Fibroblast of pulmonary artery (primary cell): Measurements from ENCODE around the gene TFCP2.

Source experiments
- DNase-seq: peaks from one replicate; pipeline ENCODE4 v3.0.0-alpha.2; 2010; ENCODE audit warnings: low read depth
- H3K4me3 ChIP-seq: replicated peaks from 2 replicates; pipeline ENCODE4 v1.5.1; 2011; ENCODE audit warnings: low read depth, mild to moderate bottlenecking, control low read depth, low read length, moderate library complexity
- TF ChIP-seq, protein P1 (sequence below): IDR thresholded peaks from 2 replicates; pipeline ENCODE4 v1.5.1; 2011; ENCODE audit warnings: mild to moderate bottlenecking, control low read depth, low read length, inconsistent platforms; ENCODE audit errors: missing control alignments

TFCP2 gene

DNA sequence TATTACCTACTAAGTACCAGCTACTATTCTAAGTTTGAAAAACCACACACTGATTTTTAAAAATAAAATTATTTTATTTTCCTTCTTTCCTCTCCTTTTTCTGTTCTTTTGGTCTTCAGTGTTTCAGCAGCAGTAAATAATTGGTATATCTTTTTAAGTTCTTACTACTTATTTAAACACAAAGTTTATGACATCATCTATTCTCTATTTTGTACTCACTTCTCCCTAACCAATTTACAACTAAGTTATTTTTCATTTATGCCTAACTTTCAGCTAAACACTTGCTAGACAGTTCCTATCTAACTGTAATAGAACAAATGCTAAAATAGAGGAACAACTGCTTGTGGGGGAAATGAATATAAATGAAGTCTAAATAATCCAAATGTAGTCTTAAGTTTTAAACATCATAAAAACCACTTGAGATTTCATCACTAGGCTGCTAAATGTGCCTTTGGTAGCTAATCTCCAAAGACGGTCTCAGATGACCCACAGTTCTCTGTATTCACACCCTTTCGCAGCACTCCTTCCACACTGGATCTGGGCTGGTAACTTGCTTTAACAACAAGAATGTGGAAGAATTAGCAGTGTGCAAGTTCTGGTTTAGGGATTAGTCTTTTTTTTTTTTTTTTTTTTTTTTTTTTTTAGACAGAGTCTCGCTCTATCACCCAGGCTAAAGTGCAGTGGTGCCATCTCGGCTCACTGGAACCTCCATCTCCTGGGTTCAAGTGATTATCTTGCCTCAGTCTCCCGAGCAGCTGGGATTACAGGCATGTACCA, 41.0 kb downstream of the TFCP2 start:
- TF ChIP-seq, protein P1, sequence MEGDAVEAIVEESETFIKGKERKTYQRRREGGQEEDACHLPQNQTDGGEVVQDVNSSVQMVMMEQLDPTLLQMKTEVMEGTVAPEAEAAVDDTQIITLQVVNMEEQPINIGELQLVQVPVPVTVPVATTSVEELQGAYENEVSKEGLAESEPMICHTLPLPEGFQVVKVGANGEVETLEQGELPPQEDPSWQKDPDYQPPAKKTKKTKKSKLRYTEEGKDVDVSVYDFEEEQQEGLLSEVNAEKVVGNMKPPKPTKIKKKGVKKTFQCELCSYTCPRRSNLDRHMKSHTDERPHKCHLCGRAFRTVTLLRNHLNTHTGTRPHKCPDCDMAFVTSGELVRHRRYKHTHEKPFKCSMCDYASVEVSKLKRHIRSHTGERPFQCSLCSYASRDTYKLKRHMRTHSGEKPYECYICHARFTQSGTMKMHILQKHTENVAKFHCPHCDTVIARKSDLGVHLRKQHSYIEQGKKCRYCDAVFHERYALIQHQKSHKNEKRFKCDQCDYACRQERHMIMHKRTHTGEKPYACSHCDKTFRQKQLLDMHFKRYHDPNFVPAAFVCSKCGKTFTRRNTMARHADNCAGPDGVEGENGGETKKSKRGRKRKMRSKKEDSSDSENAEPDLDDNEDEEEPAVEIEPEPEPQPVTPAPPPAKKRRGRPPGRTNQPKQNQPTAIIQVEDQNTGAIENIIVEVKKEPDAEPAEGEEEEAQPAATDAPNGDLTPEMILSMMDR, result no peak
- DNase-seq, result no peak
- H3K4me3 ChIP-seq, result no peak overlapping the region

DNA sequence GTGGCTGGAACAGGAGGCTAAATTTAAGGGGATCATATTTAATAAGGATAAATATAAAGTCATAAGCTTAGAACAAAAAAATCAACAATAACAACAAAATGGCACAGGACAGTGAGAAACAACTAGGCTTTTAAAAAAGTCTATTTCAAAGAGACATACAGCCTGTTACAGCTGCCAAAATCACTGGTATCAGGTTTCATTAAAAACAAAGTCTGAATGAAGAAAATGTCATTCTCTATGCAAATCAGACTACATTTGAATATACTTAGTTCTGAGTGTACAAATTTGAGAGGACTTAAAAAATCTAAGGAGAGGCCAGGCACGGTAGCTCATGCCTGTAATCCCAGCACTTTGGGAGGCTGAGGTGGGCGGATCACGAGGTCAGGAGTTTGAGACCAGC, 44.0 kb downstream of the TFCP2 start:
- DNase-seq, result peak; percentile 6
- H3K4me3 ChIP-seq, result no peak overlapping the region
- TF ChIP-seq, protein P1, result no peak

DNA sequence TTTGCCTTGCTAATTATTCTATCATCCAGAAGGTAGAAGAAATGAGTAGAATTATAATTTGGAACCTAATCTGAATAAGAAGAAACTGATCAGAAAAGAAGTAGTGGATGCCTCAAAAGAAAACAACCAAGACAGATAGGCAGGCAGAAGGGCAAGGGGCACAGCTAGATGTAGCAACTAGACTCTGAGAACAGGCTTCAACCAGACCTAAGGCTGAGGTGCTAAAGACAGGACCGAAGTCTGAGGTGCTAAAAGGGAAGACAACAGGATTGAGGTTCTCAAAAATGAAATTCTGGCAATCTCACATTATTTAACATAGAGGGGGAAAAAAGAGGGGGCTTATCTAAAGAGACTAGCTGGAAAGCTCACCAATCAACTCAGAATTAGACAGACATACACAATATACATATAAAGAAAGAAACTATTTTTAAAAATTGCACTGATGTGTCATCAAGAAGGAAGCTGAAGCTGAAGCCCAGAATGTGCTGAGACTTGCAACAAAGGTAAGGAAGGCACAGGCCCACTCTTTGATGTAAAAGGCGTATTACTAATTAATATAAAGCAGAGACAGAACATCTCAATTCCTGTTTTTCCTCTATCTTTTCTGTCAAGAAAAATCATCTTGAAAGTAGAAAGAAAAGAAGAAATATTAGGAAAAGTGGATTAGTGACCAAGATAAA, 45.7 kb downstream of the TFCP2 start:
- no peak overlapping the region for H3K4me3 ChIP-seq
- DNase-seq, result peak; percentile 10
- TF ChIP-seq, protein P1, result no peak

DNA sequence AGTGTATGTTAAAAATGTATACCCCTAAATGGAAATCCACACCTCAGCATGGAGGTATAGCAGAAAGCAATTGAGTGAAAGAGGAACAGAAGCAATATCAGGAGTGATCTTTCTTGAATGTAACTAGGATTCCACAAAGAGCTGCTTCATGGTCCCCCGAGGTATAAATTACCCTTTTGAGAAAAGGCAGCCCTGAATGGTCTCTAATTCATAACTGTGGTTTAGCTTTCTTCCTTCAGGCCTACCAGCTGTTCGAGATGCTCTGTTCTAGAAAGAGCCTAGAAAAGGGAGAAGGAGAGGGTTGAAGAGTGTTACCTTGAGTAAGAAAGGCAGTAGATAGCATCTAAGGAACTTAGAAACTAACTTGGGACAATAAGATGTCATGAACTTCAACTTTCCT, 46.6 kb downstream of the TFCP2 start:
- DNase-seq, result no peak
- TF ChIP-seq, protein P1, result no peak
- no peak overlapping the region for H3K4me3 ChIP-seq

DNA sequence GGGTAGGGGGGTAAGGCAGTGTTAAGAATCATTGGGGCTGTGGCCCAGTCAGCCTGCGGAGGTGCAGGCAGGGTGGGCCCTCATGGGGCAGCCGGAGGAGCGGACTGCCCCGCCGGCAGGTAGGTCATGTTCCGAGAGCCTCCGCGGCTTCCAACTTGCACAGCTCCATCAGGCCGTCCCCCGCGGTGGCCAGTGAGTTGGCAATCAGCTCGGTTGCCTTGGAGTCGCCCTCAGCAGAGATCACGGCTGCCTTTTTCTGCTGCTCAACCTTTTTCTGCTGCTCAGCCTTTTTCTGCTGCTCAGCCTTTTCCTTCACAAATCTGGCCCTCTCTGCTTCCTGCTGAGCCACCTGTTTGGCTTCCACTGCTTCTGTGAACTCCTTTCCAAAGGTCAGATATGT, 48.4 kb downstream of the TFCP2 start:
- TF ChIP-seq, protein P1, result no peak
- no peak for DNase-seq
- no peak overlapping the region for H3K4me3 ChIP-seq

DNA sequence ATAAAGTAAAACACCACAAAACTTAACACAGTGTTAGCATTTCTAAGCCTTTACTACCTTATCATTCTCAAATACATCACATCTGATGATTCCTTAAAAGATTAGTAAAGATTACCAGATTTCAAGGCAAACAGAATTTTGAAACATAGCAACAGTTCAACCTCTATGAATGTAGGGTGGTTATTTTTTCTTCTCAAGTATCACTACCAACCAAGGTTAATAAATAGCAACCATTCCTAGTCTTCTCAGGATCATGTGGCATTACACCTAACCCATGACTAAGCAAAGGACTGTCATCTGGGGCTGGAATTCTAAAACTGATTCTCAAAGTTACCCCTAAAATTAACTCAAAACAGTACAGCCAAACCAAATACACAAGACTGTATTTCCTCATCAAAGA, 50.1 kb downstream of the TFCP2 start:
- H3K4me3 ChIP-seq, result no peak overlapping the region
- TF ChIP-seq, protein P1, result no peak
- no peak for DNase-seq

DNA sequence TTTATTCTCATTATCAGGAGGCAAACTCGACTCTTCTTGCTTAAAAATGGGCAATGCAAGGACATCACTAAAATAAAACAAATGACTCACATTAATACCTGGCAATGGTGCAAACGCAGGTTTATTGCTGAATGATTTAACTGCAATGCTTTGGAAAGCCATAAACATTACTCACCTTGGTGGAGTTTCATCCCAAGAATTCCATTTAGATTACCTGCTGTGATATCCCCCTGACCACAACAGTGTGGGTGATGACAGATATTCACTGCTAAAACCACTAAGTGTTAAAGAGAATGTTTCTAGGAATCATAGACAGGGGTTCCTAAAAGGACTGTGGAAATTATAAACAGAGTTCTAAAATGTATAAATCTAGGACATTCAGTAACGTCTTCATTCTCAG, 54.2 kb downstream of the TFCP2 start:
- peak; percentile 21 for DNase-seq
- no peak overlapping the region for H3K4me3 ChIP-seq
- TF ChIP-seq, protein P1, result no peak
